ENCODE data around the gene AKT1. TPM values are rescaled to one million over a fixed set of nuclear protein-coding genes. Genes with fewer than 3 reads are reported as not detected.

AKT1 gene
- total and polyA plus RNA-seq, 2 experiments from 2014 or later: 16.9 to 164 TPM

DNA sequence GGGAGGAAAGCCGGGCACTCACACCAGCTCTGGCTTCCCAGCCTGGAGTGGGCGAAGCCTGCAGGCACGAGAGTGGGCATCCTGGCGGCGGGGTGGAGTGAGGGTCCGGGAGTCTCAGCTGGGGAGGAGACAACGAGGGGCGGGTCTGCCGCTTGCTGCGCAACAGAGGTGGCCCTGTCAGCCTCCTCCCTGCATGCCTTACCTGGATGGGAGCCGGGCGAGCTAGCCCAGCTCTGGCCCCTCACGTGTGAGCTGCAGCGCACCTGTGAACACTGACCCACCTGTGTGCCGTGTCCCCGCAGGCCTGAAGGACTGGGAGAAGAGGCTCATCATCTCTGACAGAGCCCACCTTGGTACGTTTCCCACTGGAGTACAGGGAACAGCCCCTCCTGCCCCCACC, 56.5 kb downstream of the AKT1 start:
- H3K9me3 ChIP-seq (ENCODE audit: low read depth): no peaks in the 10 kb centered on the region
- H2AFZ ChIP-seq: no peak overlapping the region
- DNase-seq: no peak
- no peaks in the 10 kb centered on the region for H3K36me3 ChIP-seq (ENCODE audit: low read depth)
- H4K20me1 ChIP-seq (ENCODE audit: insufficient read depth): no peaks in the 10 kb centered on the region
- H3F3A ChIP-seq (ENCODE audit: insufficient read depth): no peaks in the 10 kb centered on the region; the same call in 1 of the 2 replicates
- H3K27ac ChIP-seq: no peak overlapping the region
- H3K4me3 ChIP-seq: no peak overlapping the region
- peaks cover 16% of the 10 kb centered on the region for H3K4me1 ChIP-seq (ENCODE audit: insufficient read depth)
- no peaks in the 10 kb centered on the region for H3K79me2 ChIP-seq (ENCODE audit: insufficient read depth)
- no peak overlapping the region for H3K9ac ChIP-seq
- 87 to 90% methylated on average over 14 to 15 of the region's 17 CpGs for WGBS, 2 experiments (ENCODE audit: low coverage in 1 of 2, low lambda C conversion rate in 2 of 2, missing lambda C conversion rate in 2 of 2)
- no peak overlapping the region for H3K4me2 ChIP-seq (ENCODE audit: unreplicated experiment)
- in situ Hi-C loops (cut with MboI): no loop called here
- TF ChIP-seq EZH2 (IDR thresholded peaks at IDR 0.05; ENCODE audit: insufficient read depth, poor library complexity, severe bottlenecking) (no peak), EZH2phosphoT487 (IDR thresholded peaks at IDR 0.05; ENCODE audit: insufficient read depth, low read depth) (no peak)
- no peaks in the 10 kb centered on the region for H3K9me2 ChIP-seq (ENCODE audit: insufficient read depth)
- no peaks in the 10 kb centered on the region for H3K27me3 ChIP-seq (replicated peaks; ENCODE audit: insufficient read depth)

DNA sequence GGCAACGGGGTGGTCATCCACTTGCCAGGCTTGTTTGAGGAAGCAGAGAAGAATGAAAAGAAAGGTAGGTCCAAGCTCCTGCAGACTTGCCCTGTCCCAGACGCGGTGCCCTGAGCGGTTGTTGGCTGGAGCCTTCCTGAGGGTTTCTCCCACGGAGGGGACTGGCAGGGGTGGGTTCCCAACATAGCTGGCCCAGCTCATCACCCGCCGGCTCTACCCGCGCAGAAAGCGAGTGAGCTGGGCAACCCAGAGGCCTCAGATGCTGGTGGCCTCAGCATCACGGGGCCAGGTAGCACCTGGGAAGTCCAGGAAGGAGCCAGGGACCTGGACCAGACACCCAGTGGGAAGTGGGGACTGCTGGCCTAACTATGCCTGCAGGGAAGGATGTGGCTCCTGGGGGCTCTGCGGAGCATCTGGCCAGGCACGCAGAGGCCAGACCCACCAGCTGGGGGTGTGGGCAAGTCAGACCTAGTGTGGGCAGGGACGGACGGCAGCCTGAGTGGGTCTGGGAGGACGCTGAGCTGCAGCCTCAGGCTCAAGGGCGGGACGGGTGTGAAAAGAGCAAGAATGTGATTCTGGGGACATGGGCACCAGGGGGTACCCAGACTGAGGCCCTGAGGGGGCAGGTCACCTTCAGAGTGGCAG, 57.1 kb downstream of the AKT1 start:
- H3K27me3 ChIP-seq (replicated peaks; ENCODE audit: insufficient read depth): no peaks in the 10 kb centered on the region
- H3K27ac ChIP-seq: no peak overlapping the region
- no peak overlapping the region for H3K4me3 ChIP-seq
- no peak overlapping the region for H3K9ac ChIP-seq
- TF ChIP-seq EZH2 (IDR thresholded peaks at IDR 0.05; ENCODE audit: insufficient read depth, poor library complexity, severe bottlenecking): no peak
- no peak for TF ChIP-seq EZH2phosphoT487 (IDR thresholded peaks at IDR 0.05; ENCODE audit: insufficient read depth, low read depth)
- H3K9me2 ChIP-seq (ENCODE audit: insufficient read depth): no peaks in the 10 kb centered on the region
- 90 to 93% methylated on average over 18 of the region's 18 CpGs for WGBS, 2 experiments (ENCODE audit: low coverage in 1 of 2, low lambda C conversion rate in 2 of 2, missing lambda C conversion rate in 2 of 2)
- no peak overlapping the region for H2AFZ ChIP-seq
- no peaks in the 10 kb centered on the region for H3K9me3 ChIP-seq (ENCODE audit: low read depth)
- in situ Hi-C loops (cut with MboI): no loop called here
- no peaks in the 10 kb centered on the region for H3K36me3 ChIP-seq (ENCODE audit: low read depth)
- no peak overlapping the region for H3K4me2 ChIP-seq (ENCODE audit: unreplicated experiment)
- peaks cover 13% of the 10 kb centered on the region for H3K4me1 ChIP-seq (ENCODE audit: insufficient read depth)
- no peaks in the 10 kb centered on the region for H3K79me2 ChIP-seq (ENCODE audit: insufficient read depth)
- DNase-seq: no peak
- H3F3A ChIP-seq (ENCODE audit: insufficient read depth): no peaks in the 10 kb centered on the region; the same call in 1 of the 2 replicates
- no peaks in the 10 kb centered on the region for H4K20me1 ChIP-seq (ENCODE audit: insufficient read depth)

DNA sequence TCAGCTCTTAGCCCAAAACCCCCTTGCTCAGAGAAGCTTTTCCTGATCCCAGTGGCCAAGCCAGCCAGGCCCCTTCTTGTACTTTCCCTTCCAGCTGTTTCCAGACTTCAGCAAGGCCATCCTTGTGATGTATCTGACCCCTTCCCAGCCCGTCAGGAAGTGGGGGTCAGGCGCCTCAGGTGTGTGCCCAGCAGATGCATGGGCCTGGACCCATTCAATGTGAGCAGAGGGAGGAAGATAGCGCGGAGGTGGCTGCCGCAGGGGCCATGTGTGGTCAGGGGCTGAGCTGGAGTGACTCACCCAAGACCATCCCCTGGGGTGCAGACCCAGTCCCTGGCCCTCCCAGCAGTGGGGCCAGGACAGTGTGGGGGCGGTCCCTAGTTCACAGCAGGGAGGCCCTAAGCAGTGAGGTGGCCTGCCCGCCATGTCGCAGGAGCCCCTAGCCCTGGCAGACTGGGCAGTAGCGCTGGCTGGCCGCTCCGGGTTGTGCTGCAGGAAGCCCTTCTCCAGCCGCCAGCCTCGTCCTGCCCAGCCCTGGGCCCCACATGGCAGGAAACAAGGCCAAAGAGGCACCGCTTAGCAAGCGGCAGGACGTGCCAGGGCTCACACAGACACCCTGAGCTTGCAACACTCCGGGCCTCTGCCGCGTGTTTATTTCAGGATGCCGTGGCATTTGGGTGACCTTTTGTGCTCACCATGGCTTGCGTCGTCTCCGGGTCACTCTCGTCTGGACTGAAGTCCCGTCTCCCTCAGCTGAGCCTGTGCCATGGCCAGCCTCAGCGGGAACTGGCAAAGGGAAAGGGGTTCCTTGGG, 59.5 kb downstream of the AKT1 start:
- in situ Hi-C loops (cut with MboI): no loop called here
- H3K4me2 ChIP-seq (ENCODE audit: unreplicated experiment): no peak overlapping the region
- TF ChIP-seq EZH2phosphoT487 (IDR thresholded peaks at IDR 0.05; ENCODE audit: insufficient read depth, low read depth): no peak
- no peak for TF ChIP-seq EZH2 (IDR thresholded peaks at IDR 0.05; ENCODE audit: insufficient read depth, poor library complexity, severe bottlenecking)
- peak overlapping the region; percentile 79 for H2AFZ ChIP-seq
- H3K79me2 ChIP-seq (ENCODE audit: insufficient read depth): no peaks in the 10 kb centered on the region
- DNase-seq: peak; percentile 91
- no peak overlapping the region for H3K4me3 ChIP-seq
- H3K27ac ChIP-seq: peak overlapping the region; percentile 64
- WGBS, 2 experiments (ENCODE audit: low coverage in 1 of 2, low lambda C conversion rate in 2 of 2, missing lambda C conversion rate in 2 of 2): 20 to 22% methylated on average over 24 to 26 of the region's 26 CpGs
- H3K9me3 ChIP-seq (ENCODE audit: low read depth): no peaks in the 10 kb centered on the region
- no peaks in the 10 kb centered on the region for H3K36me3 ChIP-seq (ENCODE audit: low read depth)
- no peaks in the 10 kb centered on the region for H3K27me3 ChIP-seq (replicated peaks; ENCODE audit: insufficient read depth)
- no peaks in the 10 kb centered on the region; the same call in 1 of the 2 replicates for H3F3A ChIP-seq (ENCODE audit: insufficient read depth)
- peak overlapping the region; percentile 51 for H3K9ac ChIP-seq
- H4K20me1 ChIP-seq (ENCODE audit: insufficient read depth): no peaks in the 10 kb centered on the region
- H3K4me1 ChIP-seq (ENCODE audit: insufficient read depth): peaks cover 9% of the 10 kb centered on the region
- H3K9me2 ChIP-seq (ENCODE audit: insufficient read depth): no peaks in the 10 kb centered on the region

DNA sequence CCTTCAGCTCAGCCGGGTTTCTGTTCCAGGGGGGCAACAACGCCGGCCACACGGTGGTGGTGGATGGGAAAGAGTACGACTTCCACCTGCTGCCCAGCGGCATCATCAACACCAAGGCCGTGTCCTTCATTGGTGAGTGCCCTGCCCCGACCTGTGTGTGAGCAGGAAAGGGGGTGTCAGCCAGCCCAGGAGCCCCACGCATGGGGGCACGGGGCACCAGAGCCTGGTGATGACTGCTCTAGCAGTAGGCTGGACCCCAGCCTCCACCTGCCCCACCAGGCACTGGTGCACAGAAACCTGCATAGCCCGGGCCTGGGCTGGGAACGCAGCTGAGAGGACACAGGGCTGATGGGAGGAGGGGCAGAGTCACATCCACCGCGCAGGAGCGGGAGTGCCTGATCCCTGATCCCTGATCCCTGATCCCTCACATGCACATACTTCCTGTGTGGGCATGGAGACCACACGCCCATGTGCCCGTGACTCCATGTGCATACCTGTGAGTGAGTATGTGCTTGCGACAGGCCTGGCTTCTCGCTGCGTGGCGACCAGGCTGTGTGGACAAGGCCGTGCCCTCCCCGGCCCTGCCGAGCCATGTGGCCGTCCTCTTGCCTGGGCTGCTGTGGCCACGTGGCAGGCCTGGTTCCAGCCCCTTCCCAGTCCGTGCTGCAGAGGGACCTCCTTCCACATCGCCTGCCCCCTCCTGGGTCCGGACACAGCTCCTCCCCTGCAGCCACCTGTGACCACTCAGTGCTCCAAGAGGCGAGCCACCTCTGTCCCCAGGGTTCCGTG, 60.4 kb downstream of the AKT1 start:
- H3K9me3 ChIP-seq (ENCODE audit: low read depth): no peaks in the 10 kb centered on the region
- no peaks in the 10 kb centered on the region for H3K27me3 ChIP-seq (replicated peaks; ENCODE audit: insufficient read depth)
- no peaks in the 10 kb centered on the region for H3K36me3 ChIP-seq (ENCODE audit: low read depth)
- TF ChIP-seq EZH2 (IDR thresholded peaks at IDR 0.05; ENCODE audit: insufficient read depth, poor library complexity, severe bottlenecking) (no peak), EZH2phosphoT487 (IDR thresholded peaks at IDR 0.05; ENCODE audit: insufficient read depth, low read depth) (no peak)
- H2AFZ ChIP-seq: no peak overlapping the region
- 97 to 98% methylated on average over 24 to 31 of the region's 31 CpGs for WGBS, 2 experiments (ENCODE audit: low coverage in 1 of 2, low lambda C conversion rate in 2 of 2, missing lambda C conversion rate in 2 of 2)
- H3F3A ChIP-seq (ENCODE audit: insufficient read depth): no peaks in the 10 kb centered on the region; the same call in 1 of the 2 replicates
- H3K9ac ChIP-seq: no peak overlapping the region
- H3K9me2 ChIP-seq (ENCODE audit: insufficient read depth): no peaks in the 10 kb centered on the region
- no peak overlapping the region for H3K27ac ChIP-seq
- H3K4me1 ChIP-seq (ENCODE audit: insufficient read depth): peaks cover 9% of the 10 kb centered on the region
- DNase-seq: no peak
- no peak overlapping the region for H3K4me2 ChIP-seq (ENCODE audit: unreplicated experiment)
- no peaks in the 10 kb centered on the region for H3K79me2 ChIP-seq (ENCODE audit: insufficient read depth)
- H3K4me3 ChIP-seq: no peak overlapping the region
- no peaks in the 10 kb centered on the region for H4K20me1 ChIP-seq (ENCODE audit: insufficient read depth)
- in situ Hi-C loops (cut with MboI): no loop called here
